Measurements from ENCODE around the gene PRICKLE4. TPM values are rescaled to one million over a fixed set of nuclear protein-coding genes. Genes with fewer than 3 reads are reported as not detected.

Gene PRICKLE4
- total RNA-seq, 1 experiment from 2014 or later: not detected

GRCh38 chr6:41740366-41741162 is 40.0 kb upstream of the PRICKLE4 start:
- Histone ChIP-seq H3K36me3 (ENCODE audit: insufficient read depth, low read length, poor library complexity, severe bottlenecking) (no peaks in the 10 kb centered on the region), H3K27ac (ENCODE audit: low read depth, low read length, poor library complexity, severe bottlenecking) (no peak overlapping the region), H3K4me1 (ENCODE audit: insufficient read depth, low read length, poor library complexity, severe bottlenecking) (peaks cover 8% of the 10 kb centered on the region), H3K9me3 (ENCODE audit: low read depth, low read length, poor library complexity, severe bottlenecking) (no peaks in the 10 kb centered on the region), H3K27me3 (replicated peaks; ENCODE audit: insufficient read depth, low read depth, low read length, poor library complexity) (no peaks in the 10 kb centered on the region), H3K4me3 (ENCODE audit: low read depth, low read length, poor library complexity, severe bottlenecking) (no peak overlapping the region)
- no TSS peak for BruUV-seq (replicated peaks)
- intact Hi-C loops (cut with micrococcal nuclease; ENCODE audit: unreplicated experiment): no loop called here
- DNase-seq (ENCODE audit: low spot score): no peak
- ChIA-PET CTCF (no interaction called here), POLR2A (ENCODE audit: low non-redundant PET) (no interaction called here)
- TF ChIP-seq CTCF (conservative IDR thresholded peaks at IDR 0.05; ENCODE audit: low read depth, low read length) (no peak), EZH2 (IDR thresholded peaks at IDR 0.05; ENCODE audit: borderline replicate concordance, low read depth, low read length, poor library complexity, severe bottlenecking) (no peak)

- H3K9me3 ChIP-seq (ENCODE audit: low read depth, low read length, poor library complexity, severe bottlenecking): no peaks in the 10 kb centered on the region
- POLR2A ChIA-PET (ENCODE audit: low non-redundant PET): no interaction called here
- no peak for DNase-seq (ENCODE audit: low spot score)
- no peak overlapping the region for H3K4me3 ChIP-seq (ENCODE audit: low read depth, low read length, poor library complexity, severe bottlenecking)
- no peaks in the 10 kb centered on the region for H3K4me1 ChIP-seq (ENCODE audit: insufficient read depth, low read length, poor library complexity, severe bottlenecking)
- CTCF ChIA-PET: no interaction called here
- intact Hi-C loops (cut with micrococcal nuclease; ENCODE audit: unreplicated experiment): no loop called here
- H3K27me3 ChIP-seq (replicated peaks; ENCODE audit: insufficient read depth, low read depth, low read length, poor library complexity): no peaks in the 10 kb centered on the region
- no TSS peak for BruUV-seq (replicated peaks)
- no peak overlapping the region for H3K27ac ChIP-seq (ENCODE audit: low read depth, low read length, poor library complexity, severe bottlenecking)
- TF ChIP-seq EZH2 (IDR thresholded peaks at IDR 0.05; ENCODE audit: borderline replicate concordance, low read depth, low read length, poor library complexity, severe bottlenecking) (no peak), CTCF (conservative IDR thresholded peaks at IDR 0.05; ENCODE audit: low read depth, low read length) (no peak)
- H3K36me3 ChIP-seq (ENCODE audit: insufficient read depth, low read length, poor library complexity, severe bottlenecking): no peaks in the 10 kb centered on the region
These were observed 38.7 kb upstream of the PRICKLE4 start for GRCh38 chr6:41741625-41742490.

GRCh38 chr6:41743406-41744235 is 37.0 kb upstream of the PRICKLE4 start:
- no TSS peak for BruUV-seq (replicated peaks)
- ChIA-PET POLR2A (ENCODE audit: low non-redundant PET) (interaction anchor here (0.5 kb wide), 1 partner anchor 30 kb away, joined by 3 read pairs; no protein-coding TSS in a partner anchor), CTCF (no interaction called here)

More at GRCh38 chr6:41743406-41744235, 37.0 kb upstream of the PRICKLE4 start:
- Histone ChIP-seq H3K27me3 (replicated peaks; ENCODE audit: insufficient read depth, low read depth, low read length, poor library complexity) (no peaks in the 10 kb centered on the region), H3K4me3 (ENCODE audit: low read depth, low read length, poor library complexity, severe bottlenecking) (no peak overlapping the region), H3K27ac (ENCODE audit: low read depth, low read length, poor library complexity, severe bottlenecking) (no peak overlapping the region), H3K9me3 (ENCODE audit: low read depth, low read length, poor library complexity, severe bottlenecking) (no peaks in the 10 kb centered on the region), H3K36me3 (ENCODE audit: insufficient read depth, low read length, poor library complexity, severe bottlenecking) (no peaks in the 10 kb centered on the region), H3K4me1 (ENCODE audit: insufficient read depth, low read length, poor library complexity, severe bottlenecking) (no peaks in the 10 kb centered on the region)
- intact Hi-C loops (cut with micrococcal nuclease; ENCODE audit: unreplicated experiment): no loop called here
- no peak for DNase-seq (ENCODE audit: low spot score)
- TF ChIP-seq CTCF (conservative IDR thresholded peaks at IDR 0.05; ENCODE audit: low read depth, low read length): no peak
- TF ChIP-seq EZH2 (IDR thresholded peaks at IDR 0.05; ENCODE audit: borderline replicate concordance, low read depth, low read length, poor library complexity, severe bottlenecking): no peak
